ENCODE results near the gene SURF1.

- TF ChIP-seq CTCF (IDR thresholded peaks at IDR 0.05 in 2 of 3, conservative IDR thresholded peaks at IDR 0.05 in 1 of 3; ENCODE audit: borderline replicate concordance in 1 of 3, insufficient read depth in 1 of 3, low read depth in 2 of 3, low read length in 2 of 3) (no peak), EZH2 (IDR thresholded peaks at IDR 0.05) (no peak), POLR2AphosphoS5 (IDR thresholded peaks at IDR 0.05; ENCODE audit: low read depth, low read length) (no peak), POLR2A (IDR thresholded peaks at IDR 0.05; ENCODE audit: borderline replicate concordance, extremely low read depth, insufficient read depth, insufficient read length) (no peak), CEBPB (IDR thresholded peaks at IDR 0.05; ENCODE audit: low read depth) (no peak), ZNF274 (IDR thresholded peaks at IDR 0.05; ENCODE audit: low read depth, low read length) (no peak), RAD21 (IDR thresholded peaks at IDR 0.05; ENCODE audit: low read depth) (no peak), REST (IDR thresholded peaks at IDR 0.05; ENCODE audit: low read depth) (no peak), JUND (IDR thresholded peaks at IDR 0.05) (no peak)
These were observed 16.6 kb downstream of the SURF1 start for GRCh38 chr9:133339641-133340040.

All from HCT116 (cell line).